Measurements from ENCODE around the gene ARID5A.

DNA sequence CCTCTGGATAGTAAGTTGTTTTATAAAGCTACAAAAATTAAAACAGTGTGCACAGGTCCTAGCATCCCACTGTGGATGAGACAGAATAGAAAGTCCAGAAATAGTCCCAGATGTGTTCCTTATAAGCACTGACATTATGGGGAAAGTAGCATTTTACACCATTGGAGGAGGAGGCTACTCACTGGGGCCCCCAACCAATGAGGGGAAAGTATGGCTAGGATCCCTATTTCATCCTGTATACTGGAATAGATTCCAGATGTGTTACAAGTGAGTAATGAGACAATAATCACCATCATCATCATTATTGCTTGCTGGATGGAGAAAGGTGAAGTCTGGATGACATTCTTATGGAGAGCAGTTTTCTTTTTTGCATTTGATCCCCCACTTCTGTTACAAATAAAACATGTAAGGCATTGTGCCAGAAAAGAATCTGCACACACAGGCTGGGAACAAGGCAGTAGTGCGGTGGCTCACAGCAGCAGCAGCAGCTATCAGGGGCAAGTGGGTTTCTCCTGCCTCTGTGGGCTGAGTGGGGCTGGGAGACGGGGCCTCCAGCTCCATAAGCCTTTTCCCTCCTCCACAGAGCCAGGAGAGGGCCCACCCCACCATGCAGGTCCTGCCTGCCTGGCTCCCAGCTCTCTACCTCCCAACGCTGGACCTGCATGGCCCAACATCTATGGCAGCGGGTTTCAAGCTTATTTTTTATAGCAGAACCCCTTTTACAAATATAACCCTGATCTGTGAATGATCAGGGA, 5.0 kb downstream of the ARID5A start:
- TF ChIP-seq, protein P1, sequence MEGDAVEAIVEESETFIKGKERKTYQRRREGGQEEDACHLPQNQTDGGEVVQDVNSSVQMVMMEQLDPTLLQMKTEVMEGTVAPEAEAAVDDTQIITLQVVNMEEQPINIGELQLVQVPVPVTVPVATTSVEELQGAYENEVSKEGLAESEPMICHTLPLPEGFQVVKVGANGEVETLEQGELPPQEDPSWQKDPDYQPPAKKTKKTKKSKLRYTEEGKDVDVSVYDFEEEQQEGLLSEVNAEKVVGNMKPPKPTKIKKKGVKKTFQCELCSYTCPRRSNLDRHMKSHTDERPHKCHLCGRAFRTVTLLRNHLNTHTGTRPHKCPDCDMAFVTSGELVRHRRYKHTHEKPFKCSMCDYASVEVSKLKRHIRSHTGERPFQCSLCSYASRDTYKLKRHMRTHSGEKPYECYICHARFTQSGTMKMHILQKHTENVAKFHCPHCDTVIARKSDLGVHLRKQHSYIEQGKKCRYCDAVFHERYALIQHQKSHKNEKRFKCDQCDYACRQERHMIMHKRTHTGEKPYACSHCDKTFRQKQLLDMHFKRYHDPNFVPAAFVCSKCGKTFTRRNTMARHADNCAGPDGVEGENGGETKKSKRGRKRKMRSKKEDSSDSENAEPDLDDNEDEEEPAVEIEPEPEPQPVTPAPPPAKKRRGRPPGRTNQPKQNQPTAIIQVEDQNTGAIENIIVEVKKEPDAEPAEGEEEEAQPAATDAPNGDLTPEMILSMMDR (IDR thresholded peaks at IDR 0.05) = no peak
- TF ChIP-seq POLR2A (IDR thresholded peaks at IDR 0.05) = no peak
